ENCODE results near the gene MYO1D. TPM values are rescaled to one million over a fixed set of nuclear protein-coding genes. Genes with fewer than 3 reads are reported as not detected.

Gene MYO1D
- total RNA-seq, 1 experiment from 2014 or later = 57.2 TPM

DNA sequence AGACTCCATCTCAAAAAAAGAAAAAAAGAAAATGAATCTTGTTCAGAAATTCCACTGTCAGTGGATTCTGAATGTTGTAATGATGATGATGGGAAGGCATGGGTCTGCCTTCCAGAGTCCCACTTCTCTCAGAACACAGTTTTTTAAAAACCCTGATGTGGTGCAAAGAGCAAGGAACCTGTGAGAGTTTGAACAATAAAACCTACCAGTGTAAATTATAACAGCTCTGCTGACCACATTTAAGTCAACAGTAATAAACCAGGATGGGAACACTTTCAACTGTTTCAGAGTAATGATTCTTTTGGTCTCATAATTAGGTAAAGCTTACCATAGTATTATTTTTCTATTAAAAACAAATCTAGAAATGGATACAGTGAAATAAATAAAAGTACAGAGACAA lies 99.0 kb downstream of the MYO1D start:
- intact Hi-C loops (cut with micrococcal nuclease; ENCODE audit: unreplicated experiment) = no loop called here
- no peaks in the 10 kb centered on the region for H3K4me1 Mint-ChIP-seq (ENCODE audit: low read depth, unreplicated experiment)
- no peak overlapping the region for H3K27ac Mint-ChIP-seq (ENCODE audit: unreplicated experiment)
- no TSS peak for BruUV-seq (replicated peaks)
- no peaks in the 10 kb centered on the region for H3K36me3 Mint-ChIP-seq (ENCODE audit: insufficient read depth, unreplicated experiment)
- H3K9me3 Mint-ChIP-seq (ENCODE audit: low read depth, unreplicated experiment) = no peaks in the 10 kb centered on the region
- CTCF ChIA-PET = no interaction called here
- DNase-seq = no peak
- TF ChIP-seq, protein P1, sequence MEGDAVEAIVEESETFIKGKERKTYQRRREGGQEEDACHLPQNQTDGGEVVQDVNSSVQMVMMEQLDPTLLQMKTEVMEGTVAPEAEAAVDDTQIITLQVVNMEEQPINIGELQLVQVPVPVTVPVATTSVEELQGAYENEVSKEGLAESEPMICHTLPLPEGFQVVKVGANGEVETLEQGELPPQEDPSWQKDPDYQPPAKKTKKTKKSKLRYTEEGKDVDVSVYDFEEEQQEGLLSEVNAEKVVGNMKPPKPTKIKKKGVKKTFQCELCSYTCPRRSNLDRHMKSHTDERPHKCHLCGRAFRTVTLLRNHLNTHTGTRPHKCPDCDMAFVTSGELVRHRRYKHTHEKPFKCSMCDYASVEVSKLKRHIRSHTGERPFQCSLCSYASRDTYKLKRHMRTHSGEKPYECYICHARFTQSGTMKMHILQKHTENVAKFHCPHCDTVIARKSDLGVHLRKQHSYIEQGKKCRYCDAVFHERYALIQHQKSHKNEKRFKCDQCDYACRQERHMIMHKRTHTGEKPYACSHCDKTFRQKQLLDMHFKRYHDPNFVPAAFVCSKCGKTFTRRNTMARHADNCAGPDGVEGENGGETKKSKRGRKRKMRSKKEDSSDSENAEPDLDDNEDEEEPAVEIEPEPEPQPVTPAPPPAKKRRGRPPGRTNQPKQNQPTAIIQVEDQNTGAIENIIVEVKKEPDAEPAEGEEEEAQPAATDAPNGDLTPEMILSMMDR (IDR thresholded peaks at IDR 0.05; ENCODE audit: unreplicated experiment) = no peak
- H3K27me3 Mint-ChIP-seq (ENCODE audit: unreplicated experiment) = no peaks in the 10 kb centered on the region
- no peak overlapping the region for H3K4me3 Mint-ChIP-seq (ENCODE audit: low read depth, unreplicated experiment)

DNA sequence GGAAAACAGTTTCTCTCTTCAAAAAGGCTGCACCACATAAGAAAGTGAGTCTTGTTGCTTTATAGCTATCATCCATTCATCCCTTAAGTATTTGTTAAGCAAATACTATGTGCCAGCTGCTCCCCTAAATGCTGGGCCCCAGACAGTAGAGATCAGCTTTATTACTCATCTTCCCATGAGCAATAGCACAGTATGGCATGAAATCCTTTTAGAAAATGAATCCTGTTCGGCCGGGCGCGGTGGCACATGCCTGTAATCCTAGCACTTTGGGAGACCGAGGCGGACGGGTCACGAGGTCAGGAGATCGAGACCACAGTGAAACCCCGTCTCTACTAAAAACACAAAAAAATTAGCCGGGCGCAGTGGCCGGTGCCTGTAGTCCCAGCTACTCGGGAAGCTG lies 99.5 kb downstream of the MYO1D start:
- intact Hi-C loops (cut with micrococcal nuclease; ENCODE audit: unreplicated experiment) = no loop called here
- CTCF ChIA-PET = interaction anchor here (0.6 kb wide), 1 partner anchor 53 kb away, joined by 3 read pairs; no protein-coding TSS in a partner anchor

DNA sequence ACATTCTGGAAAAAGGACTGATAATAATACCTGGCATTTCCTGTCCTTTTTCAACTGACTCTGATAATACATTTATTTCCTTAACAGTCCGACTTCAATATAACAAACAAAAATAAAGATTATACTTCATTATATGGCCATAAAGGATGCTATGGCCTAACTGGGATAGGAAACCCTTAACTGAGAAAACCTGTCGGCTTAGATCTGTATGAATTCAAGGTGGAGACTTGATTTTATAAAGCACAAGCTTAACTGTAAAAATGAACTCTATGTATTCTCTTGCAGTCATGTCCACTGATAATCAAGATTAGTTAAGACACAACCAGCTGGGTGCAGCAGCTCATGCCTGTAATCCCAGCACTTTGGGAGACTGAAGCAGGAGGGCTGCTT lies 102.2 kb downstream of the MYO1D start:
- intact Hi-C loops (cut with micrococcal nuclease; ENCODE audit: unreplicated experiment) = no loop called here
- Mint-ChIP-seq H3K36me3 (ENCODE audit: insufficient read depth, unreplicated experiment) (no peaks in the 10 kb centered on the region), H3K27ac (ENCODE audit: unreplicated experiment) (no peak overlapping the region), H3K9me3 (ENCODE audit: low read depth, unreplicated experiment) (no peaks in the 10 kb centered on the region), H3K4me3 (ENCODE audit: low read depth, unreplicated experiment) (no peak overlapping the region), H3K27me3 (ENCODE audit: unreplicated experiment) (no peaks in the 10 kb centered on the region), H3K4me1 (ENCODE audit: low read depth, unreplicated experiment) (no peaks in the 10 kb centered on the region)
- CTCF ChIA-PET = no interaction called here
- BruUV-seq (replicated peaks) = no TSS peak
- TF ChIP-seq, protein P1 (IDR thresholded peaks at IDR 0.05; ENCODE audit: unreplicated experiment) = no peak
- no peak for DNase-seq

More for the DNA sequence above, 99.5 kb downstream of the MYO1D start:
- no peaks in the 10 kb centered on the region for H3K9me3 Mint-ChIP-seq (ENCODE audit: low read depth, unreplicated experiment)
- H3K27ac Mint-ChIP-seq (ENCODE audit: unreplicated experiment) = no peak overlapping the region
- no peaks in the 10 kb centered on the region for H3K36me3 Mint-ChIP-seq (ENCODE audit: insufficient read depth, unreplicated experiment)
- H3K4me3 Mint-ChIP-seq (ENCODE audit: low read depth, unreplicated experiment) = no peak overlapping the region
- BruUV-seq (replicated peaks) = no TSS peak
- TF ChIP-seq, protein P1 (IDR thresholded peaks at IDR 0.05; ENCODE audit: unreplicated experiment) = no peak
- H3K4me1 Mint-ChIP-seq (ENCODE audit: low read depth, unreplicated experiment) = no peaks in the 10 kb centered on the region
- DNase-seq = no peak
- H3K27me3 Mint-ChIP-seq (ENCODE audit: unreplicated experiment) = no peaks in the 10 kb centered on the region

DNA sequence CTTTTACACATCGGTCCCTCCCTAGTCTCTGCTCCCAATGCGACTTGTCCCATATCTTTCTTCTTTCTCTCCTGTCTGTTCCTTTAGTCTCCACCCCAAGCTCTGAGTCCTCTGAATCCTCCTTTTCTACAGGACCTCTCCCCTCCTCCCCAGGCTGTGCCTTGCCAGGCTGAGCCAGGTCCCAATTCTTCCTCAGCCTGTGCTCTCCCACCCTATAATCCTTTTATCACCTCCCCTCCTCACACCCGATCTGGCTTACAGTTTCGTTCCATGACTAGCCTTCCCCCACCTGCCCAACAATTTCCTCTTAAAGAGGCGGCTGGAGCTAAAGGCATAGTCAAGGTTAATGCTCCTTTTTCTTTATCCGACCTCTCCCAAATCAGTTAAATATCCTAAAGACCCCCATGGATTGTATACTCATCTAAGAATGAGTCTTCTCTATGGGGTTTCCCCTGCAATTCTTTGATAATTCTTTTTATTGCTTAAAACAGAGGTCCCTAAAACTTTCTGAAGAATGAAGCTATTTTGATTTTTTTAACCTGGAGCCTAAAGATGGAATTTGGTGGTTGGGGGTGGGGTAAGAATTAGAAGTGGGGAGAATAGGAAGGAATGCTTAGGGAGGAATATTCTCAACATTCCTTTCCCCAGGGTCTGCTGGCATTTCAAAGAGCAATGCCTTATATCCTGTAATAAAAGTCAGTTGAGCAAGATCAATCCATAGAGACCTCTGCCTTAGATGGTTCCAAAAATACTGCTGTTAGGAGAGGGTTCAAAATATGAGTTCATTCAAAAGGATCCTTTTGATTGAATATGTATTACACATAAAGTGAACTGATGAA lies 102.8 kb downstream of the MYO1D start:
- Mint-ChIP-seq H3K27ac (ENCODE audit: unreplicated experiment) (no peak overlapping the region), H3K4me3 (ENCODE audit: low read depth, unreplicated experiment) (no peak overlapping the region), H3K9me3 (ENCODE audit: low read depth, unreplicated experiment) (no peaks in the 10 kb centered on the region), H3K27me3 (ENCODE audit: unreplicated experiment) (no peaks in the 10 kb centered on the region), H3K36me3 (ENCODE audit: insufficient read depth, unreplicated experiment) (no peaks in the 10 kb centered on the region), H3K4me1 (ENCODE audit: low read depth, unreplicated experiment) (no peaks in the 10 kb centered on the region)
- intact Hi-C loops (cut with micrococcal nuclease; ENCODE audit: unreplicated experiment) = no loop called here
- no peak for DNase-seq
- no TSS peak for BruUV-seq (replicated peaks)
- CTCF ChIA-PET = no interaction called here
- TF ChIP-seq, protein P1 (IDR thresholded peaks at IDR 0.05; ENCODE audit: unreplicated experiment) = no peak
